Stimulated activated effector memory CD8-positive, alpha-beta T cell treated with anti-CD3 and anti-CD28 coated beads, Interleukin-12 subunit alpha, Interleukin-12 subunit beta, amount 100 ng/mL, for 72 hours (primary cell): Measurements from ENCODE around the gene LRP8.
A peak's percentile ranks its signal among the peaks of the same experiment; 100 is the strongest.
"Not testable (repeated sequence)": the region's sequence is repeated elsewhere in the genome, so short reads cannot be mapped to it uniquely, and the experiment has no call there.

Source experiments
- ATAC-seq: fragments of 150-1000 bp; cut with Tn5 transposase; 2 replicates; pipeline ENCODE4 v1.10.0; 2021
- DNase-seq, 2 donors: peaks; one replicate each; pipeline ENCODE4 v3.0.0; 2021 to 2022; ENCODE audit warnings: low spot score in 2 of 2
- H3K27ac Mint-ChIP-seq: one replicate; pipeline ENCODE4 v1.8.0; 2022; ENCODE audit warnings: mild to moderate bottlenecking, mixed read lengths
- H3K36me3 Mint-ChIP-seq: one replicate; pipeline ENCODE4 v1.8.0; 2022; ENCODE audit warnings: mild to moderate bottlenecking, mixed read lengths
- H3K4me1 Mint-ChIP-seq: one replicate; pipeline ENCODE4 v1.8.0; 2022; ENCODE audit warnings: mixed read lengths
- H3K4me3 Mint-ChIP-seq: one replicate; pipeline ENCODE4 v1.8.0; 2022; ENCODE audit warnings: mild to moderate bottlenecking, mixed read lengths
- H3K9me3 Mint-ChIP-seq: one replicate; pipeline ENCODE4 v1.8.0; 2022; ENCODE audit warnings: mixed read lengths

The LRP8 gene

DNA sequence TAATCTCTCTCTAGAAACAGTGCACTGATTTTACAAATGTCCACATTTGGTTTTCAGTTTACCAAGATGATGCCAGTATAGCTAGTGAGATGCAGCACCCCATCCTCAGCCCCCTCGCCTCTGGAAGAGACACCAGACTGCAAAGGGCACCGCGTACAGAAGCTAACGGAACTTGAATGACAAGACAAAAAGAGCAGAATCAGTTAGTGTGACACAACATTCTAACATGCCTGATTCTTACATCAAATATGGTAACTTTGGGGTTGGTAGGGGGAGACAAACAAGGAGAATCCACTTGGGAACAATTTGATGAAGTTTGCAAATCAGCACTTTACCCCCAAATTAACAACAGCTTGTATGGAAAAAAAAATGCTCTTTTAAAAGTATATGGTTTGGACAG is 85.5 kb downstream of the LRP8 start:
- H3K4me1 Mint-ChIP-seq = peaks cover 16% of the 10 kb centered on the region
- ATAC-seq (no peak), DNase-seq (no peak)
- no peak overlapping the region for H3K4me3 Mint-ChIP-seq
- no peaks in the 10 kb centered on the region for H3K9me3 Mint-ChIP-seq
- H3K36me3 Mint-ChIP-seq = peaks cover 43% of the 10 kb centered on the region
- H3K27ac Mint-ChIP-seq = no peak overlapping the region

- no peak for DNase-seq
- peaks cover 19% of the 10 kb centered on the region for H3K4me1 Mint-ChIP-seq
- peaks cover 40% of the 10 kb centered on the region for H3K36me3 Mint-ChIP-seq
- no peak for ATAC-seq
- H3K9me3 Mint-ChIP-seq = no peaks in the 10 kb centered on the region
- no peak overlapping the region for H3K4me3 Mint-ChIP-seq
- no peak overlapping the region for H3K27ac Mint-ChIP-seq
Measured at GRCh38 chr1:53241828-53242227, 86.0 kb downstream of the LRP8 start.

DNA sequence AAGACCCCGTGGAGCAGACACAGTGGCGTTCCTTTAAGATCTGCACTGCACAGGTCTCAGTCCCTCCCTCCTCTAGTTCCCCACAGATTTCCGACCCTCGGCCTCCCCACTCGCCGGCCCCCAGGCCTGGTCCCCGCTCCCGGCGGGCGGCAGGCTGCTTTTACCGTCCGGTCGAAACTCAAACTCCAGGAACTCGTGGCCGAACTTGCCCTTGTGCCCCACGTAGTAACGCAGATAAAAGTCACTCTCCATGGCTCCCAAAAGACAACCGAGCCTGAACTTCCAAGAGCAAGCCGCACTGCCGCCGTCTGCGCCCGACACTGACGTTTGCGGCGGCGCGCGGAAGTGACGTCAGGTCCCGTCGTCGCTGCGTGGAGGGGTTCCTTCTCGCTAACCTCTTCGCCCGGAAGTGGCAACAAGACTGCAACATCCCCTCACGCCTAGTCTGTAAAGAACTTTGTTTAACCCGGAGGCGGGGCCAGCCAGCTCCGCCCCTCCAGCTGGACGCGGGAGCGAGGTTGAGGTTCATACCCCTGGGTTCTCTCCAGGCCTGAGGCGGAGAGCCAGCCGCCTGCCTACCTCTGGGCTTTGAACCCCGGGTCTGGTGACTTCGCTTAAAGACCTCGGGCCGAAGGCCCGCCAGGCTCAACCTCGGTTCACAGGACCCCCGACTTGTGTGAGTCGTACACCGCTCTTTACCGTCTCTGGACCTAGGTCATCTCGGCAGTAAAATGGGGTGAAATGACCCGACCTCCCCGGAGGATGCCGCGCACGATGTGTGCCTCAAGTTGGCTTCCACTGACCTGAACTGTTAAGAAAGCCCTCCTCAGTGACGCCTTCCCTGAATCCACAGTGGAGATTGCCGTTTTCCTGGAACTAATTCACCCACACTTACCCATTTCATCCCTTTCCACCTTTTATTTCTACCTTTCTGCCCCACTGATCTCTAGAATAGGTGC is 89.4 kb downstream of the LRP8 start, which contains the start of gene MAGOH:
TSS of gene MAGOH (minus strand) at position 322 of the 959 bp plus-strand sequence. CDS start at position 252, 70 bp downstream.
- Mint-ChIP-seq H3K36me3 (peaks cover 51% of the 10 kb centered on the region), H3K4me3 (peak within 1 kb of the TSS; percentile 97), H3K4me1 (peaks cover 27% of the 10 kb centered on the region), H3K27ac (peak within 1 kb of the TSS; percentile 98), H3K9me3 (no peaks in the 10 kb centered on the region)
- DNase-seq (peak; percentile 97), ATAC-seq (peak; percentile 100)

DNA sequence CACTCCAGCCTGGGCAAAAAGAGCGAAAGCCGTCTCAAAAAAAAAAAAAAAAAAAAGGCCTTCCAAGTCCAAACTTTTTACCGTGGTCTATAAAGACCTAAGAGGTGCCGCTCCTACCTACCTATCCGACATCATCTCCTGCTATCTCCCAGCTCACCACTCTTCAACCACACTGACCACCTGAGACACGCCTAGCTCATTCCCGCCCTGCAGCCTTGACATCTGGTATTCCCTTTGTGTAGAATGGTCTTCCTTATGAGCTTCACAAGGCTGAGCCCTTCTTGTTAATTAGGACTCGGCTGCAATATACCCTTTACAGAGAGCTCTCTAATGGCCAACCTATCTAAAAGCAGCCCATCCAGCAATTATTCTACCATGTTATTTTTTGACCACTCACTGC is 90.2 kb downstream of the LRP8 start:
- Mint-ChIP-seq H3K27ac (peak overlapping the region; percentile 98), H3K4me1 (peaks cover 27% of the 10 kb centered on the region), H3K36me3 (peaks cover 60% of the 10 kb centered on the region), H3K9me3 (no peaks in the 10 kb centered on the region), H3K4me3 (peak overlapping the region; percentile 97)
- ATAC-seq (no peak), DNase-seq (no peak)

GRCh38 chr1:53220962-53221286 is 106.9 kb downstream of the LRP8 start:
- Mint-ChIP-seq H3K4me3 (peak overlapping the region; percentile 85), H3K9me3 (no peaks in the 10 kb centered on the region), H3K36me3 (peaks cover 21% of the 10 kb centered on the region), H3K4me1 (peaks cover 15% of the 10 kb centered on the region), H3K27ac (peak overlapping the region; percentile 97)
- no peak for DNase-seq
- no peak for ATAC-seq

DNA sequence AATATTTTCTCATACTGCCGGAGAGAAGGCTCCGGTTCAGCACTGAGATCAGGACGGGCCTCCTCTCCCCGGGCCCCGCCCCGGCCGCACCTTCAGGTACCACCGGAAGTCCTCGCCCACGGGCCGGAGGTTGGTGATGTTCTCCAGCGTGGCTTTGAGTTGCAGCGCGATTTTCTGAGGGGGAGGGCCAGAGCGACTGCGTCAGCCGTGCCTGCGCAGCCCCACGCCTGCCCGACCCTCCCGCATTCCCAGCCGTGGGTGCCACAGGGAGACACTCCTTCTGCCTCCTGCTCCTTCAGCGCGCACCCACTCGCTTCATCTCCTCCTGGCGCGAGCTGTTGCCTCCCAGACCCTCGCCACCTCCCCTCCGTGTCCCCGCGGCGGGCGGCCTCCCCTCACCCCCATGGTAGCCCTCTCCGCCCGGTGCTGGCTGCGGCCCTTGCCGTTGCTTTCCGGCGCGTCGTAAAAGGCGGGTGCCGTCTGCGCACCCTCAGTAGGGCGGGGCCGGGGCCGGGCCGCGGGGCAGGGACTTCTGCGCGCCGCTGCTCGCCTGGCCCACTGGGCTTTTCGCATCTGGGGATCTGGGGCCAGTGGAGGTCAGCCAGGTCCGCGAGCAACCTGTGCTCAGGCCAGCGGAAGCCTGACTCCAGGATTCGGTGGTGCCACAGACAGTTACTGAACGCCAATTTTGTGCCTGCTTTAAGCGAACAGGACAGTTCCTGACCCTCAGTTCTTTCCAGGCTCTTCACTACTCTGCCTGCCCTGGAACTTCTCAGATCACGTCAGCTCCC is 107.5 kb downstream of the LRP8 start, which contains the start of gene CZIB:
TSS of gene CZIB (minus strand) at position 464 of the 791 bp plus-strand sequence. CDS start at position 405, 59 bp downstream.
- Mint-ChIP-seq H3K27ac (peak within 1 kb of the TSS; percentile 97), H3K9me3 (no peaks in the 10 kb centered on the region), H3K36me3 (peaks cover 21% of the 10 kb centered on the region), H3K4me1 (peaks cover 15% of the 10 kb centered on the region), H3K4me3 (peak within 1 kb of the TSS; percentile 85)
- peak; percentile 98 to 99 for DNase-seq
- ATAC-seq = peak; percentile 96

DNA sequence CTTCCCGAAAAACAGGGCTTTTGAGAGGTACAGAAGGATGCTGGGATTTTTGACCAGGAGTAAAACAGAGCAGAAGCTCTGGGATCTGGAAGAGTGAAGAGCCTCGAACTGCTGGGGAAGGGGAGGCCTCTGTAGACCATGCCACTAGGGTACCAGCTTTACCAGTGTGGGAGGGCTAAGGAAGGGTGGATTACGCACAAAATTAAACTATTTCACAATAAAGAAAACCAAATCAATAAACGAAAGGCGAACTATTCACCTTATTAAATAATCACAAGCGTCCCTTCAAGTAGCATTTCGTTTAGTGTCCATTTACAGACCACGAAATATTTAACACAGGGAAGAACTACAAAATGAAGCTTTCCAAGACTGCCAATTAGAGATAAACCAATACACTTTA is 108.2 kb downstream of the LRP8 start:
- DNase-seq (no peak), ATAC-seq (no peak)
- Mint-ChIP-seq H3K9me3 (no peaks in the 10 kb centered on the region), H3K4me1 (peaks cover 15% of the 10 kb centered on the region), H3K4me3 (peak overlapping the region; percentile 85), H3K27ac (peak overlapping the region; percentile 97), H3K36me3 (peaks cover 26% of the 10 kb centered on the region)

DNA sequence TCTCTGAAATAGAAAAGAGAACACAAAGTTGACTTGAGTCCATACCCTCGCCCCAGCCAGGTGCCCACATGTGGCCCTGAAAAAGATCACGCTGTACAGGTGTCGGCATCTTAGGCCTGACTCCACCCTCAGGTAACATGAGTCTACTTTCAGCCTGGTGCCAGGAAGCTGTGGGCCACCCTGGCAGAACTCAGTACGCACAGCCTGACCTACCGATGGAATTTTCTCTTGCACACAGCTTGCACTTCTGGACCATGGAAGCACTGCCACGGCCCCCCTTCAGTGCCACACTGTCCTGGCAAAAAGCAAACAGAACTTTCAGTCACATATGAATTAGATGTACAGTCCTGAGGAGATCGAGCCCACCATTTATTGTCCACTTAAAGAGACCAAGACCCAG is 109.7 kb downstream of the LRP8 start:
- no peaks in the 10 kb centered on the region for H3K9me3 Mint-ChIP-seq
- peaks cover 15% of the 10 kb centered on the region for H3K4me1 Mint-ChIP-seq
- ATAC-seq (no peak), DNase-seq (no peak)
- H3K36me3 Mint-ChIP-seq = peaks cover 41% of the 10 kb centered on the region
- peak overlapping the region; percentile 97 for H3K27ac Mint-ChIP-seq
- H3K4me3 Mint-ChIP-seq = peak overlapping the region; percentile 85

GRCh38 chr1:53214376-53214940 is 113.4 kb downstream of the LRP8 start:
- peak overlapping the region; percentile 60 for H3K27ac Mint-ChIP-seq
- H3K9me3 Mint-ChIP-seq = no peaks in the 10 kb centered on the region
- H3K36me3 Mint-ChIP-seq = peaks cover 65% of the 10 kb centered on the region
- H3K4me3 Mint-ChIP-seq = no peak overlapping the region
- ATAC-seq (no peak), DNase-seq (no peak)
- H3K4me1 Mint-ChIP-seq = peaks cover 8% of the 10 kb centered on the region

DNA sequence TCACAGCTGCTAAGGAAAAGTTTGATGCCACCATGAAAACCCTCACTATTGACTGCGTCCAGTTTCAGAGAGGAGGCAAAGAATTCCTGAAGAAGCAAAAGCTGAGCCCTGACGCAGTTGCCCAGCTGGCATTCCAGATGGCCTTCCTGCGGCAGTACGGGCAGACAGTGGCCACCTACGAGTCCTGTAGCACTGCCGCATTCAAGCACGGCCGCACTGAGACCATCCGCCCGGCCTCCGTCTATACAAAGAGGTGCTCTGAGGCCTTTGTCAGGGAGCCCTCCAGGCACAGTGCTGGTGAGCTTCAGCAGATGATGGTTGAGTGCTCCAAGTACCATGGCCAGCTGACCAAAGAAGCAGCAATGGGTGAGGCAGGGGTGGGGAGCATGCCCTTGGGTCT is 116.9 kb downstream of the LRP8 start:
- H3K9me3 Mint-ChIP-seq = peaks cover 5% of the 10 kb centered on the region
- H3K4me3 Mint-ChIP-seq = no peak overlapping the region
- H3K36me3 Mint-ChIP-seq = peaks cover 73% of the 10 kb centered on the region
- H3K4me1 Mint-ChIP-seq = no peaks in the 10 kb centered on the region
- H3K27ac Mint-ChIP-seq = no peak overlapping the region
- DNase-seq = no peak
- ATAC-seq = no peak

- Mint-ChIP-seq H3K4me3 (no peak overlapping the region), H3K36me3 (peaks cover 78% of the 10 kb centered on the region), H3K4me1 (no peaks in the 10 kb centered on the region), H3K9me3 (peaks cover 5% of the 10 kb centered on the region), H3K27ac (no peak overlapping the region)
- no peak for DNase-seq
- ATAC-seq = no peak
Measured at GRCh38 chr1:53210352-53210751, 117.5 kb downstream of the LRP8 start.

DNA sequence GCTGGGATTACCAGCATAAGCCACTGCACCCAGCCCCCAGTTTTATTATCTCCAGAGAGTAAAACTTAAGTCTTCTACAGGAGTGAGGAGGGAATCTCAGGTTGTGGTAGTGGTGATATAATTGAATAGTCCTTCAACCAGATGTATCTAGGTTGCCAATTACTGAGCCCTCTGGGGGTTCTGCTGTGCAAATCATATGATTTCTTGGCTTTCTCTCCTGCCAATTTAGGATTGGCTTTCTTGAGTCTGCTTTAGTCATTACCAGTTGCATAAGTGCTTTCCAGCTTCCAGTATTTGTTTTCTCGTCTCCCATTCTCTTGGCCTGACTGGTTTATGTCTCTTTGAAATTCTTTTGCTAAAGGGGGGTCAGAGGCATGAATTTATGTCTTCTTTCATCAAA is 120.1 kb downstream of the LRP8 start:
- no peak for ATAC-seq

GRCh38 chr1:53206735-53207379 is 121.0 kb downstream of the LRP8 start:
- peaks cover 80% of the 10 kb centered on the region for H3K36me3 Mint-ChIP-seq
- peaks cover 5% of the 10 kb centered on the region for H3K9me3 Mint-ChIP-seq
- no peak overlapping the region for H3K27ac Mint-ChIP-seq
- H3K4me3 Mint-ChIP-seq = no peak overlapping the region
- peaks cover 6% of the 10 kb centered on the region for H3K4me1 Mint-ChIP-seq
- DNase-seq = no peak
- no peak for ATAC-seq

More for the DNA sequence above, 120.1 kb downstream of the LRP8 start:
- Mint-ChIP-seq H3K9me3 (peaks cover 5% of the 10 kb centered on the region), H3K4me3 (no peak overlapping the region), H3K27ac (no peak overlapping the region), H3K4me1 (peaks cover 6% of the 10 kb centered on the region), H3K36me3 (peaks cover 80% of the 10 kb centered on the region)
- no peak for DNase-seq

- H3K4me3 Mint-ChIP-seq, H3K27ac Mint-ChIP-seq, H3K9me3 Mint-ChIP-seq, DNase-seq, ATAC-seq, H3K4me1 Mint-ChIP-seq: not testable (repeated sequence)
- H3K36me3 Mint-ChIP-seq = peaks cover 75% of the 10 kb centered on the region
Measured at GRCh38 chr1:53206083-53206685, 121.7 kb downstream of the LRP8 start.
